ENCODE data around the gene HSDL1.

Gene HSDL1

DNA sequence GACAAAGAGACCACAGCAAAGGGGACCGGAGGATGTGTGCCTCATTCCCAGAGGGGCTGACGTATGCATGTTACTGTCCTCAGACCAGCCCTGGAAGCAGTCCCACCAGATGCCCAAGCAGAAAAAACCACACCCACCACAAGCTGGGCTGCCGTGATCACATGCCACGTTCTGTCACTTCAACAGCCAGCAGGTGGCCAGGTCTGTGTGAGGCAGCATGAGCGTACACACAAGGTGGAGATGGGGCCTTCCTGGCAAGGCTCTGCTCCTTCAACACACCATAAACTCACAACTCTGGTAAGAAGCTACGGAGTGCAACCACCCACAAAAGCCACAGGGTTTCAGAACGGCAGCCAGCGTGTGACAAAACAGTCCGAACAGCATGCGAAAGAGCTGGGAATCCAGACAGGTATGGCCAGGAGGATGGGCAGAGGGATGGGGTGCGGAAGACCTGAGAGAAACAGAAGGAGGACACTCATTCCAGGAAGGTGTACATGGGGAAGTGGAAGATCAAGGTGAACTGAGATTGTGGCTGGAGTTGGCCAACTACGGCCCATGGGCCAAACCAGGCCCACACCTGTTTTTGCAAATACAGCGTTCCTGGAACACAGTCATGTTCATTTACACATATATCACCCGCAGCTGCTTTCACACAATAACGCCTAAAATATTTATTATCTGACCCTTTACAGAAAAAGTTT, 56.1 kb downstream of the HSDL1 start:
- WGBS (ENCODE audit: extremely low coverage, insufficient coverage, insufficient read length) = no CpG with 5 or more reads among the region's 15 CpGs

GRCh38 chr16:84087466-84088151, 57.4 kb downstream of the HSDL1 start:
- Histone ChIP-seq H4K91ac (ENCODE audit: low read depth, low read length) (no peak overlapping the region), H2BK120ac (ENCODE audit: insufficient read depth, low read length, poor library complexity) (no peak overlapping the region)
- 100% methylated on average over 1 of the region's 11 CpGs for WGBS (ENCODE audit: extremely low coverage, insufficient coverage, insufficient read length)

More for the DNA sequence above, 56.1 kb downstream of the HSDL1 start:
- Histone ChIP-seq H2BK12ac (ENCODE audit: low read length) (no peak overlapping the region), H3K9ac (ENCODE audit: low read length) (no peak overlapping the region), H3K4ac (ENCODE audit: low read depth, low read length) (no peak overlapping the region), H2BK5ac (ENCODE audit: low read depth, low read length, poor library complexity) (no peak overlapping the region), H3K14ac (ENCODE audit: low read length) (no peak overlapping the region), H3K4me2 (ENCODE audit: low read length) (no peak overlapping the region), H3K4me3 (ENCODE audit: low read depth, low read length) (no peak overlapping the region), H3K9me3 (ENCODE audit: insufficient read depth, low read depth, low read length) (peaks cover 2% of the 10 kb centered on the region), H2AK5ac (ENCODE audit: low read length) (no peak overlapping the region), H3K4me1 (ENCODE audit: control insufficient read depth in 1 of 2, insufficient read depth in 2 of 2, low read length in 2 of 2) (no peaks in the 10 kb centered on the region), H2AFZ (ENCODE audit: insufficient read depth, low read length, poor library complexity) (no peak overlapping the region), H3K18ac (ENCODE audit: low read length) (no peak overlapping the region), H3K27me3 (ENCODE audit: insufficient read depth, low read length) (no peaks in the 10 kb centered on the region), H3K79me1 (ENCODE audit: low read length) (no peaks in the 10 kb centered on the region), H3K23ac (ENCODE audit: low read length) (no peak overlapping the region), H3K36me3 (ENCODE audit: control insufficient read depth in 1 of 2, insufficient read depth in 2 of 2, low read length in 2 of 2) (peaks cover 47 to 61% of the 10 kb centered on the region in 2 experiments), H3K27ac (ENCODE audit: low read depth, low read length) (no peak overlapping the region), H4K91ac (ENCODE audit: low read depth, low read length) (no peak overlapping the region), H4K8ac (ENCODE audit: low read depth, low read length) (no peak overlapping the region), H4K12ac (ENCODE audit: low read depth, low read length) (no peak overlapping the region), H2BK120ac (ENCODE audit: insufficient read depth, low read length, poor library complexity) (no peak overlapping the region), H3K79me2 (ENCODE audit: control insufficient read depth, insufficient read depth, low read length, poor library complexity) (no peaks in the 10 kb centered on the region)
- no peak for DNase-seq

GRCh38 chr16:84087001-84087400, 58.0 kb downstream of the HSDL1 start:
- Histone ChIP-seq H3K4me2 (ENCODE audit: low read length) (no peak overlapping the region), H3K27me3 (ENCODE audit: insufficient read depth, low read length) (no peaks in the 10 kb centered on the region)

More at GRCh38 chr16:84087466-84088151, 57.4 kb downstream of the HSDL1 start:
- Histone ChIP-seq H3K79me2 (ENCODE audit: control insufficient read depth, insufficient read depth, low read length, poor library complexity) (no peaks in the 10 kb centered on the region), H3K4me3 (ENCODE audit: low read depth, low read length) (no peak overlapping the region), H3K23ac (ENCODE audit: low read length) (no peak overlapping the region), H3K79me1 (ENCODE audit: low read length) (no peaks in the 10 kb centered on the region), H2BK12ac (ENCODE audit: low read length) (no peak overlapping the region), H4K12ac (ENCODE audit: low read depth, low read length) (no peak overlapping the region), H3K4me1 (ENCODE audit: control insufficient read depth in 1 of 2, insufficient read depth in 2 of 2, low read length in 2 of 2) (no peaks in the 10 kb centered on the region), H3K27ac (ENCODE audit: low read depth, low read length) (no peak overlapping the region), H2BK5ac (ENCODE audit: low read depth, low read length, poor library complexity) (no peak overlapping the region), H3K14ac (ENCODE audit: low read length) (no peak overlapping the region), H4K8ac (ENCODE audit: low read depth, low read length) (no peak overlapping the region), H3K9me3 (ENCODE audit: insufficient read depth, low read depth, low read length) (peaks cover 2% of the 10 kb centered on the region), H2AFZ (ENCODE audit: insufficient read depth, low read length, poor library complexity) (no peak overlapping the region), H3K36me3 (ENCODE audit: control insufficient read depth in 1 of 2, insufficient read depth in 2 of 2, low read length in 2 of 2) (peaks cover 42 to 58% of the 10 kb centered on the region in 2 experiments), H3K18ac (ENCODE audit: low read length) (no peak overlapping the region), H2AK5ac (ENCODE audit: low read length) (no peak overlapping the region), H3K4ac (ENCODE audit: low read depth, low read length) (no peak overlapping the region), H3K9ac (ENCODE audit: low read length) (no peak overlapping the region), H3K27me3 (ENCODE audit: insufficient read depth, low read length) (no peaks in the 10 kb centered on the region), H3K4me2 (ENCODE audit: low read length) (no peak overlapping the region)
- DNase-seq = no peak

DNA sequence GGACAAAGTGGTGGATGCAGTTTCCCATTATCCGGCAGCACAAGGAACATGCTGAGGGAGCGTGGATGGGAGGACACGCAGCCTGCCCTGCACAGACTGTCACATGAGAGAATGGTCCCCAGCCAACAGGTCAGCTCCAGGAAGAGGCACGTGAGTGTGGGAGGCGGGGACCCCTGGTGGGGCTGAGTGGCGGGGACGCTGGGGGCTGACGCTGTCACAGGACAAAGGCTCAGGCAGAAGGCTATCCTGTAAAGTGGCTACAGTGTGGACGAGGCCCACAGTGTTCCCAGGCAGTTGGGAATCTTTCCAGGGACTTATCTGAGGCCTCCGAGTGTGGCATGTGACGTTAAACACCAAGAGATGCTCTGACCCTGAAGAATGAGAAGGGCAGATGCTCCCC, 58.6 kb downstream of the HSDL1 start:
- no peak overlapping the region for H3K14ac ChIP-seq (ENCODE audit: low read length)

More at GRCh38 chr16:84087001-84087400, 58.0 kb downstream of the HSDL1 start:
- H3K9me3 ChIP-seq (ENCODE audit: insufficient read depth, low read depth, low read length) = peaks cover 2% of the 10 kb centered on the region
- H4K8ac ChIP-seq (ENCODE audit: low read depth, low read length) = no peak overlapping the region
- no peak overlapping the region for H2BK5ac ChIP-seq (ENCODE audit: low read depth, low read length, poor library complexity)
- no peak overlapping the region for H3K27ac ChIP-seq (ENCODE audit: low read depth, low read length)
- no peak overlapping the region for H4K12ac ChIP-seq (ENCODE audit: low read depth, low read length)
- H3K79me2 ChIP-seq (ENCODE audit: control insufficient read depth, insufficient read depth, low read length, poor library complexity) = no peaks in the 10 kb centered on the region
- no peaks in the 10 kb centered on the region for H3K79me1 ChIP-seq (ENCODE audit: low read length)
- H2AFZ ChIP-seq (ENCODE audit: insufficient read depth, low read length, poor library complexity) = no peak overlapping the region
- no peak overlapping the region for H3K14ac ChIP-seq (ENCODE audit: low read length)
- no peak overlapping the region for H3K9ac ChIP-seq (ENCODE audit: low read length)
- H3K23ac ChIP-seq (ENCODE audit: low read length) = no peak overlapping the region
- no CpG with 5 or more reads among the region's 12 CpGs for WGBS (ENCODE audit: extremely low coverage, insufficient coverage, insufficient read length)
- peaks cover 40 to 61% of the 10 kb centered on the region in 2 experiments for H3K36me3 ChIP-seq (ENCODE audit: control insufficient read depth in 1 of 2, insufficient read depth in 2 of 2, low read length in 2 of 2)
- no peak overlapping the region for H2AK5ac ChIP-seq (ENCODE audit: low read length)
- H3K4me3 ChIP-seq (ENCODE audit: low read depth, low read length) = no peak overlapping the region
- H3K4ac ChIP-seq (ENCODE audit: low read depth, low read length) = no peak overlapping the region
- no peak for DNase-seq
- H2BK12ac ChIP-seq (ENCODE audit: low read length) = no peak overlapping the region
- no peak overlapping the region for H4K91ac ChIP-seq (ENCODE audit: low read depth, low read length)
- no peaks in the 10 kb centered on the region for H3K4me1 ChIP-seq (ENCODE audit: control insufficient read depth in 1 of 2, insufficient read depth in 2 of 2, low read length in 2 of 2)
- H2BK120ac ChIP-seq (ENCODE audit: insufficient read depth, low read length, poor library complexity) = no peak overlapping the region
- H3K18ac ChIP-seq (ENCODE audit: low read length) = no peak overlapping the region

More for the DNA sequence above, 58.6 kb downstream of the HSDL1 start:
- Histone ChIP-seq H2BK5ac (ENCODE audit: low read depth, low read length, poor library complexity) (no peak overlapping the region), H3K9me3 (ENCODE audit: insufficient read depth, low read depth, low read length) (peaks cover 2% of the 10 kb centered on the region), H3K27ac (ENCODE audit: low read depth, low read length) (no peak overlapping the region), H3K23ac (ENCODE audit: low read length) (no peak overlapping the region), H3K4me1 (ENCODE audit: control insufficient read depth in 1 of 2, insufficient read depth in 2 of 2, low read length in 2 of 2) (no peaks in the 10 kb centered on the region), H3K27me3 (ENCODE audit: insufficient read depth, low read length) (no peaks in the 10 kb centered on the region), H4K91ac (ENCODE audit: low read depth, low read length) (no peak overlapping the region), H2BK12ac (ENCODE audit: low read length) (no peak overlapping the region), H3K18ac (ENCODE audit: low read length) (no peak overlapping the region), H3K4me3 (ENCODE audit: low read depth, low read length) (no peak overlapping the region), H2BK120ac (ENCODE audit: insufficient read depth, low read length, poor library complexity) (no peak overlapping the region), H3K4me2 (ENCODE audit: low read length) (no peak overlapping the region), H3K9ac (ENCODE audit: low read length) (no peak overlapping the region), H3K4ac (ENCODE audit: low read depth, low read length) (no peak overlapping the region), H3K79me1 (ENCODE audit: low read length) (no peaks in the 10 kb centered on the region), H2AFZ (ENCODE audit: insufficient read depth, low read length, poor library complexity) (no peak overlapping the region), H3K36me3 (ENCODE audit: control insufficient read depth in 1 of 2, insufficient read depth in 2 of 2, low read length in 2 of 2) (peaks cover 40 to 61% of the 10 kb centered on the region in 2 experiments), H4K8ac (ENCODE audit: low read depth, low read length) (no peak overlapping the region), H2AK5ac (ENCODE audit: low read length) (no peak overlapping the region), H4K12ac (ENCODE audit: low read depth, low read length) (no peak overlapping the region), H3K79me2 (ENCODE audit: control insufficient read depth, insufficient read depth, low read length, poor library complexity) (no peaks in the 10 kb centered on the region)
- no peak for DNase-seq
- no CpG with 5 or more reads among the region's 11 CpGs for WGBS (ENCODE audit: extremely low coverage, insufficient coverage, insufficient read length)

All from trophoblast cell (in vitro differentiated cells and primary cell).